Left kidney (tissue), 2 donors: ENCODE measurements around the gene KLHL40. TPM values are rescaled to one million over a fixed set of nuclear protein-coding genes. Genes with fewer than 3 reads are reported as not detected.

ENCODE experiments used
- DNase-seq: peaks from one replicate; pipeline ENCODE4 v3.0.0-alpha.2; 2013
- polyA plus RNA-seq: library from polyadenylated mRNA; unstranded; fragments of 120-200 nt; gene quantifications from one replicate; pipeline ENCODE4 v1.2.1, GENCODE V29; 2013; ENCODE audit not compliant: insufficient read length

Gene KLHL40
- polyA plus RNA-seq, 1 donor: not detected

GRCh38 chr3:42657675-42658074, 27.7 kb upstream of the KLHL40 start:
- no peak for DNase-seq

GRCh38 chr3:42658091-42658770, 27.1 kb upstream of the KLHL40 start:
- no peak for DNase-seq

GRCh38 chr3:42658771-42659390, 26.5 kb upstream of the KLHL40 start:
- DNase-seq: no peak

GRCh38 chr3:42659451-42660130, 25.7 kb upstream of the KLHL40 start:
- DNase-seq: no peak

GRCh38 chr3:42660131-42660715, 25.1 kb upstream of the KLHL40 start:
- no peak for DNase-seq

GRCh38 chr3:42660898-42661297, 24.4 kb upstream of the KLHL40 start:
- DNase-seq: no peak

GRCh38 chr3:42661593-42662022, 23.7 kb upstream of the KLHL40 start:
- DNase-seq: no peak

- DNase-seq: no peak
These were observed 23.1 kb upstream of the KLHL40 start for GRCh38 chr3:42662037-42662812.

- no peak for DNase-seq
These were observed 22.4 kb upstream of the KLHL40 start for GRCh38 chr3:42662813-42663535.

- no peak for DNase-seq
These were observed 21.5 kb upstream of the KLHL40 start for GRCh38 chr3:42663581-42664437.

- no peak for DNase-seq
These were observed 20.9 kb upstream of the KLHL40 start for GRCh38 chr3:42664438-42664803.

- DNase-seq: no peak
These were observed 20.1 kb upstream of the KLHL40 start for GRCh38 chr3:42665050-42665878.

GRCh38 chr3:42666022-42666421, 19.3 kb upstream of the KLHL40 start:
- no peak for DNase-seq

- no peak for DNase-seq
These were observed 18.7 kb upstream of the KLHL40 start for GRCh38 chr3:42666577-42666998.

GRCh38 chr3:42667096-42667522, 18.2 kb upstream of the KLHL40 start:
- DNase-seq: no peak

- no peak for DNase-seq
These were observed 17.6 kb upstream of the KLHL40 start for GRCh38 chr3:42667523-42668412.

- no peak for DNase-seq
These were observed 16.9 kb upstream of the KLHL40 start for GRCh38 chr3:42668413-42668760.

- no peak for DNase-seq
These were observed 16.5 kb upstream of the KLHL40 start for GRCh38 chr3:42668793-42669217.
